IMR-90 (cell line): ENCODE measurements around the gene ETFRF1. TPM values are rescaled to one million over a fixed set of nuclear protein-coding genes. Genes with fewer than 3 reads are reported as not detected.

Source experiments
- ATAC-seq: fragments of 200-7000 bp; cut with Tn5 transposase; 2 replicates; pipeline ENCODE4 v1.9.1; 2020; ENCODE audit warnings: low read depth, mild to moderate bottlenecking, moderate library complexity
- BruUV-seq: library from RNA; stranded (reverse); fragments of 400-500 nt; replicated peaks from 2 replicates; lab custom pipeline; 2021; lab: Mats Ljungman, UMichigan
- CTCF ChIA-PET: fragments of 300-600 bp; formaldehyde crosslinking; extraction: SDS; loops from one replicate; lab custom pipeline; 2021; ENCODE audit warnings: antibody characterized with exemption; lab: Yijun Ruan, JAX
- POLR2A ChIA-PET: fragments of 300-600 bp; sonication (Branson Sonifier 250); formaldehyde crosslinking; loops from one replicate; lab custom pipeline; 2022; ENCODE audit warnings: antibody characterized with exemption; ENCODE audit not compliant: unreplicated experiment; lab: Charles Lee
- DNase-seq: peaks from one replicate; pipeline ENCODE4 v3.0.0; 2013
- H2AFZ ChIP-seq: replicated peaks from 2 replicates; pipeline ENCODE3; 2013; ENCODE audit warnings: low read length, mild to moderate bottlenecking; ENCODE audit not compliant: poor library complexity
- H2AK5ac ChIP-seq: 2 replicates; pipeline ENCODE4 v1.6.1; 2013; ENCODE audit warnings: low read depth, low read length, inconsistent platforms
- H2AK9ac ChIP-seq: replicated peaks from 2 replicates; pipeline ENCODE3; 2013; ENCODE audit warnings: mild to moderate bottlenecking, low read depth, low read length, moderate library complexity; ENCODE audit not compliant: poor library complexity
- H2BK120ac ChIP-seq: 2 replicates; pipeline ENCODE4 v1.6.1; 2013; ENCODE audit warnings: low read depth, low read length, inconsistent platforms
- H2BK15ac ChIP-seq: 3 replicates; pipeline ENCODE4 v1.6.1; 2013; ENCODE audit warnings: low read depth, low read length, inconsistent platforms
- H2BK20ac ChIP-seq: 2 replicates; pipeline ENCODE4 v1.6.1; 2013; ENCODE audit warnings: low read depth, mild to moderate bottlenecking, inconsistent platforms, low read length, moderate library complexity
- H2BK5ac ChIP-seq: 2 replicates; pipeline ENCODE4 v1.6.1; 2013; ENCODE audit warnings: mild to moderate bottlenecking, low read depth, low read length, inconsistent platforms; ENCODE audit not compliant: poor library complexity, severe bottlenecking
- H3K14ac ChIP-seq: replicated peaks from 2 replicates; pipeline ENCODE4 v1.6.1; 2013; ENCODE audit warnings: low read depth, low read length, inconsistent platforms
- H3K18ac ChIP-seq: 2 replicates; pipeline ENCODE4 v1.6.1; 2013; ENCODE audit warnings: low read depth, low read length, control low read depth
- H3K23ac ChIP-seq: 2 replicates; pipeline ENCODE4 v1.6.1; 2013; ENCODE audit warnings: low read depth, low read length, inconsistent platforms
- H3K27ac ChIP-seq: 2 replicates; pipeline ENCODE4 v1.5.1; 2013; ENCODE audit warnings: mild to moderate bottlenecking, control low read depth, low read length; ENCODE audit not compliant: insufficient read depth
- H3K27me3 ChIP-seq: 2 replicates; pipeline ENCODE4 v1.6.1; 2013; ENCODE audit warnings: low read length; ENCODE audit not compliant: control insufficient read depth, insufficient read depth
- H3K36me3 ChIP-seq: 2 replicates; pipeline ENCODE4 v1.6.1; 2013; ENCODE audit warnings: low read length, mixed read lengths; ENCODE audit not compliant: control insufficient read depth, insufficient read depth
- H3K4ac ChIP-seq: 2 replicates; pipeline ENCODE4 v1.6.1; 2013; ENCODE audit warnings: low read depth, low read length, inconsistent platforms
- H3K4me1 ChIP-seq: 2 replicates; pipeline ENCODE4 v1.6.1; 2013; ENCODE audit warnings: low read length, mixed read lengths; ENCODE audit not compliant: control insufficient read depth, insufficient read depth
- H3K4me2 ChIP-seq: 2 replicates; pipeline ENCODE4 v1.6.1; 2013; ENCODE audit warnings: low read depth, mild to moderate bottlenecking, control low read depth, low read length, moderate library complexity
- H3K4me3 ChIP-seq: 2 replicates; pipeline ENCODE4 v1.5.1; 2013; ENCODE audit warnings: low read depth, mild to moderate bottlenecking, control low read depth, low read length, moderate library complexity; ENCODE audit not compliant: insufficient read depth
- H3K56ac ChIP-seq: 2 replicates; pipeline ENCODE4 v1.6.1; 2013; ENCODE audit warnings: low read length, inconsistent platforms; ENCODE audit not compliant: insufficient read depth; ENCODE audit errors: extremely low read depth
- H3K79me1 ChIP-seq, 2 experiments: 2 replicates each; pipeline ENCODE4 v1.6.1; 2013; ENCODE audit warnings: low read length in 2 of 2, inconsistent platforms in 1 of 2, low read depth in 1 of 2
- H3K9ac ChIP-seq: 2 replicates; pipeline ENCODE4 v1.6.1; 2013; ENCODE audit warnings: low read depth, low read length, control low read depth
- H3K9me1 ChIP-seq: 2 replicates; pipeline ENCODE4 v1.6.1; 2013; ENCODE audit warnings: low read length, inconsistent platforms; ENCODE audit not compliant: insufficient read depth
- H3K9me3 ChIP-seq: 2 replicates; pipeline ENCODE4 v1.6.1; 2013; ENCODE audit warnings: low read length; ENCODE audit not compliant: control insufficient read depth, insufficient read depth
- H4K20me1 ChIP-seq: 2 replicates; pipeline ENCODE4 v1.6.1; 2013; ENCODE audit warnings: low read length, inconsistent platforms; ENCODE audit not compliant: insufficient read depth
- H4K5ac ChIP-seq: 2 replicates; pipeline ENCODE4 v1.6.1; 2013; ENCODE audit warnings: mild to moderate bottlenecking, low read depth, low read length, control low read depth
- H4K8ac ChIP-seq, 2 experiments: 2 replicates each; pipeline ENCODE4 v1.6.1; 2013; ENCODE audit warnings: low read depth in 2 of 2, low read length in 2 of 2, control low read depth in 1 of 2, inconsistent platforms in 1 of 2
- H4K91ac ChIP-seq: 2 replicates; pipeline ENCODE4 v1.6.1; 2013; ENCODE audit warnings: low read depth, low read length, inconsistent platforms; ENCODE audit not compliant: insufficient read depth
- BHLHE40 ChIP-seq: fragments of 150-350 bp; IDR thresholded peaks from 2 replicates; pipeline ENCODE4 v1.6.1; 2016; ENCODE audit warnings: mild to moderate bottlenecking, low read depth, low read length
- CEBPB ChIP-seq: IDR thresholded peaks from 2 replicates; pipeline ENCODE4 v1.6.1; 2012; ENCODE audit warnings: low read depth, low read length, improper control_type of control experiment
- CHD1 ChIP-seq: IDR thresholded peaks from 2 replicates; pipeline ENCODE4 v1.6.1; 2012; ENCODE audit warnings: low read depth, low read length, improper control_type of control experiment
- FOS ChIP-seq: fragments of 150-350 bp; IDR thresholded peaks from 2 replicates; pipeline ENCODE4 v1.6.1; 2016; ENCODE audit warnings: low read depth, low read length
- MAFK ChIP-seq: IDR thresholded peaks from 2 replicates; pipeline ENCODE4 v1.6.1; 2012; ENCODE audit warnings: low read depth, low read length, improper control_type of control experiment
- MAZ ChIP-seq: IDR thresholded peaks from 2 replicates; pipeline ENCODE4 v1.6.1; 2012; ENCODE audit warnings: low read depth, mild to moderate bottlenecking, low read length, improper control_type of control experiment, moderate library complexity, borderline replicate concordance
- MXI1 ChIP-seq: IDR thresholded peaks from 2 replicates; pipeline ENCODE4 v1.6.1; 2012; ENCODE audit warnings: low read depth, mild to moderate bottlenecking, low read length, moderate library complexity, borderline replicate concordance
- NFE2L2 ChIP-seq: fragments of 150-350 bp; IDR thresholded peaks from 2 replicates; pipeline ENCODE4 v1.6.1; 2016; ENCODE audit warnings: low read depth, mild to moderate bottlenecking, low read length
- POLR2A ChIP-seq: IDR thresholded peaks from 2 replicates; pipeline ENCODE4 v1.6.1; 2012; ENCODE audit warnings: mild to moderate bottlenecking, low read depth, low read length
- RAD21 ChIP-seq: IDR thresholded peaks from 2 replicates; pipeline ENCODE4 v1.6.1; 2012; ENCODE audit warnings: low read length, improper control_type of control experiment
- RCOR1 ChIP-seq: IDR thresholded peaks from 2 replicates; pipeline ENCODE4 v1.6.1; 2012; ENCODE audit warnings: mild to moderate bottlenecking, low read length, improper control_type of control experiment; ENCODE audit not compliant: insufficient replicate concordance
- RFX5 ChIP-seq: IDR thresholded peaks from 2 replicates; pipeline ENCODE4 v1.8.0; 2012; ENCODE audit warnings: low read depth, mild to moderate bottlenecking, low read length, moderate library complexity
- SMC3 ChIP-seq: fragments of 150-350 bp; IDR thresholded peaks from 2 replicates; pipeline ENCODE4 v1.6.1; 2016; ENCODE audit warnings: low read depth, mild to moderate bottlenecking, antibody characterized with exemption, low read length, moderate library complexity
- WGBS, 2 experiments: methylation state at CpG; one replicate each; pipeline versions ENCODE4 v1.1.5 to v1.1.7; 2013; ENCODE audit warnings: missing lambda C conversion rate in 2 of 2; ENCODE audit not compliant: insufficient read length in 1 of 2; ENCODE audit errors: extremely low coverage in 2 of 2; 5-methylcytosine and 5-hydroxymethylcytosine counted together
- dilution Hi-C: fragments of 300-500 bp; cut with HindIII; formaldehyde crosslinking; loops from one replicate; pipeline ENCODE4 v1.14.3; 2018; ENCODE audit warnings: low sequenced_read_pairs; ENCODE audit not compliant: unreplicated experiment
- in situ Hi-C: fragments of 300-500 bp; cut with MboI; formaldehyde crosslinking; loops from 3 replicates; pipeline ENCODE4 v1.14.3; 2019; ENCODE audit warnings: low sequenced_read_pairs, inconsistent platforms, mixed read lengths
- intact Hi-C: fragments of 100-400 bp; cut with micrococcal nuclease; formaldehyde crosslinking; loops from 2 replicates; pipeline ENCODE4 v1.10.0; 2022
- polyA plus RNA-seq, 3 experiments: library from polyadenylated mRNA; depleted of rRNA; stranded (reverse); fragments of >200 nt; gene quantifications; 2 replicates each; pipeline ENCODE4 v1.2.3, GENCODE V29; 2012; ENCODE audit warnings: low replicate concordance in 1 of 3
- total RNA-seq: library from RNA; depleted of rRNA; stranded (reverse); fragments of >200 nt; gene quantifications from 2 replicates; pipeline ENCODE4 v1.2.3, GENCODE V29; 2012
- TF ChIP-seq, protein P1 (sequence below): fragments of 150-350 bp; IDR thresholded peaks from 2 replicates; pipeline ENCODE4 v1.6.1; 2016; ENCODE audit warnings: low read depth, mild to moderate bottlenecking, low read length, moderate library complexity, borderline replicate concordance
- TF ChIP-seq, protein P2 (sequence below): fragments of 150-350 bp; IDR thresholded peaks from 2 replicates; pipeline ENCODE4 v1.6.1; 2017; ENCODE audit warnings: mild to moderate bottlenecking, antibody characterized with exemption, low read length, low read depth

Gene ETFRF1
- total and polyA plus RNA-seq, 2 of the 4 experiments (the other 2 are of a cell fraction), result 8.6 to 14.4 TPM

DNA sequence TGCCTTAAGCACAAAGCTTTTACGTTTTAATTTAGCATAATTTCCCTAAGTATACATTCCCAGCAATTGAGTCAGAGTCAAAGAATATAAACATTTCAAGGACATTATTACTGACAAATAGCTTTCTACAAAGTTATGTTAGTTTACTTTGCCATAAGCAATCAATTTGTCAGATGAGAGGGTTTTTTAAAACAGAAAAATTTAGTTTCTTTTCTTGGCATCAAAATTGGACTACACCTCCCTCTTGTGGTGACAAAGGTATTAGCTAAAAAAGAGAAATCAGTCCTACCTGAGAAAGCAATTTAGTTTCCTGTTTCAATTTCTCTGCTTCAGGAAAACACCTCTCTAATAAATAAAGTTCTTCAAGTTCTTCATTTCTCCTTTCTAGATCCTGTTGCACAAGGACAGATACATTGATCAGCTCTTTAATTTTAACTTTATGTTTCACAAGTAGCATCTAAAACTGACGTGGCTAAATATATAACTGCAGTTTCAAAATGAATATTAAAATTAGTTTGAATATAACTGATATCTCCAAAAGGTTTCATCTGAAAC is 39.9 kb upstream of the ETFRF1 start:
- no TSS peak for BruUV-seq
- ChIA-PET CTCF (interaction anchor here (0.6 to 1.7 kb wide), 9 partner anchors 10 to 428 kb away, joined by 3 to 7 read pairs (median 3); a partner anchor contains a TSS), POLR2A (interaction anchor here (0.6 kb wide), 1 partner anchor 94 kb away, joined by 4 read pairs; no protein-coding TSS in a partner anchor)
- peak overlapping the region; percentile 91; the same call in 1 of the 2 replicates for H3K4ac ChIP-seq
- peak overlapping the region; percentile 99 for H2BK120ac ChIP-seq
- H2AK5ac ChIP-seq, result no peak overlapping the region
- in situ Hi-C loops, result no loop called here
- H3K27me3 ChIP-seq, result no peaks in the 10 kb centered on the region
- dilution Hi-C loops, result no loop called here
- intact Hi-C loops, result loop anchor here (1.0 kb wide), 2 partner anchors 164 to 232 kb away; no protein-coding TSS in a partner anchor
- no peaks in the 10 kb centered on the region for H3K9me3 ChIP-seq
- no peaks in the 10 kb centered on the region for H3K36me3 ChIP-seq
- H4K8ac ChIP-seq, result peak overlapping the region; percentile 44 to 90; a peak in 3 of 4 replicates
- peak overlapping the region; percentile 96 for H2BK5ac ChIP-seq
- no peaks in the 10 kb centered on the region for H3K79me1 ChIP-seq
- no peak overlapping the region; the same call in 1 of the 2 replicates for H3K9ac ChIP-seq
- H3K4me1 ChIP-seq, result peaks cover 16% of the 10 kb centered on the region
- peak overlapping the region; percentile 90; the same call in 1 of the 2 replicates for H3K23ac ChIP-seq
- peak overlapping the region; percentile 100 for H3K18ac ChIP-seq
- H4K20me1 ChIP-seq, result no peaks in the 10 kb centered on the region
- no peak overlapping the region for H3K4me3 ChIP-seq
- H2AFZ ChIP-seq, result no peak overlapping the region
- peak overlapping the region; percentile 97 for H3K14ac ChIP-seq
- peak; percentile 8 for ATAC-seq
- peak overlapping the region; percentile 98 for H2BK20ac ChIP-seq
- WGBS, 2 experiments, result no CpG with 5 or more reads among the region's 2 CpGs
- peak overlapping the region; percentile 73; the same call in 1 of the 2 replicates for H3K27ac ChIP-seq
- H4K91ac ChIP-seq, result peak overlapping the region; percentile 93; the same call in 1 of the 2 replicates
- H4K5ac ChIP-seq, result peak overlapping the region; percentile 98
- H2AK9ac ChIP-seq, result no peak overlapping the region
- H3K4me2 ChIP-seq, result peak overlapping the region; percentile 84
- DNase-seq, result peak; percentile 87
- H3K56ac ChIP-seq, result peak overlapping the region; percentile 61; the same call in 1 of the 2 replicates
- peaks cover 12% of the 10 kb centered on the region for H3K9me1 ChIP-seq
- no peak overlapping the region; the same call in 2 of the 3 replicates for H2BK15ac ChIP-seq
- TF ChIP-seq, protein P1, sequence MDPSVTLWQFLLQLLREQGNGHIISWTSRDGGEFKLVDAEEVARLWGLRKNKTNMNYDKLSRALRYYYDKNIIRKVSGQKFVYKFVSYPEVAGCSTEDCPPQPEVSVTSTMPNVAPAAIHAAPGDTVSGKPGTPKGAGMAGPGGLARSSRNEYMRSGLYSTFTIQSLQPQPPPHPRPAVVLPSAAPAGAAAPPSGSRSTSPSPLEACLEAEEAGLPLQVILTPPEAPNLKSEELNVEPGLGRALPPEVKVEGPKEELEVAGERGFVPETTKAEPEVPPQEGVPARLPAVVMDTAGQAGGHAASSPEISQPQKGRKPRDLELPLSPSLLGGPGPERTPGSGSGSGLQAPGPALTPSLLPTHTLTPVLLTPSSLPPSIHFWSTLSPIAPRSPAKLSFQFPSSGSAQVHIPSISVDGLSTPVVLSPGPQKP, result no peak
- TF ChIP-seq MAZ, result no peak
- 0 out of 2 replicates have a peak, but pooled peaks have one; percentile 4 for TF ChIP-seq FOS
- TF ChIP-seq, protein P2, sequence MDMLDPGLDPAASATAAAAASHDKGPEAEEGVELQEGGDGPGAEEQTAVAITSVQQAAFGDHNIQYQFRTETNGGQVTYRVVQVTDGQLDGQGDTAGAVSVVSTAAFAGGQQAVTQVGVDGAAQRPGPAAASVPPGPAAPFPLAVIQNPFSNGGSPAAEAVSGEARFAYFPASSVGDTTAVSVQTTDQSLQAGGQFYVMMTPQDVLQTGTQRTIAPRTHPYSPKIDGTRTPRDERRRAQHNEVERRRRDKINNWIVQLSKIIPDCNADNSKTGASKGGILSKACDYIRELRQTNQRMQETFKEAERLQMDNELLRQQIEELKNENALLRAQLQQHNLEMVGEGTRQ, result no peak
- peak; percentile 64 for TF ChIP-seq RAD21
- TF ChIP-seq BHLHE40, result no peak
- no peak for TF ChIP-seq RCOR1
- no peak for TF ChIP-seq RFX5
- TF ChIP-seq CHD1, result no peak
- no peak for TF ChIP-seq MAFK
- TF ChIP-seq SMC3, result peak; percentile 59
- TF ChIP-seq POLR2A, result no peak
- no peak for TF ChIP-seq NFE2L2
- TF ChIP-seq CEBPB, result no peak
- no peak for TF ChIP-seq MXI1
